ENCODE results near the gene DLGAP4.

The DLGAP4 gene

GRCh38 chr20:36274181-36274841 lies 31.8 kb upstream of the DLGAP4 start:
- DNase-seq: no peak

- no peak for DNase-seq
Observed at GRCh38 chr20:36275011-36275410, 31.1 kb upstream of the DLGAP4 start.

GRCh38 chr20:36275441-36276189 lies 30.5 kb upstream of the DLGAP4 start:
- DNase-seq: no peak

- DNase-seq: no peak
Observed at GRCh38 chr20:36277546-36277945, 28.6 kb upstream of the DLGAP4 start.

GRCh38 chr20:36279362-36279761 lies 26.8 kb upstream of the DLGAP4 start:
- DNase-seq: no peak

GRCh38 chr20:36279776-36280175 lies 26.4 kb upstream of the DLGAP4 start:
- DNase-seq: no peak

- no peak for DNase-seq
Observed at GRCh38 chr20:36281785-36282380, 24.3 kb upstream of the DLGAP4 start.

GRCh38 chr20:36284751-36285150 lies 21.4 kb upstream of the DLGAP4 start:
- no peak for DNase-seq

- no peak for DNase-seq
Observed at GRCh38 chr20:36285746-36286447, 20.2 kb upstream of the DLGAP4 start.

GRCh38 chr20:36297656-36298055 lies 8.5 kb upstream of the DLGAP4 start:
- DNase-seq: no peak

- no peak for DNase-seq
Observed at GRCh38 chr20:36298061-36298460, 8.1 kb upstream of the DLGAP4 start.

- DNase-seq: no peak
Observed at GRCh38 chr20:36298795-36299339, 7.3 kb upstream of the DLGAP4 start.

GRCh38 chr20:36299459-36299858 lies 6.7 kb upstream of the DLGAP4 start:
- no peak for DNase-seq

GRCh38 chr20:36301359-36302119 lies 4.6 kb upstream of the DLGAP4 start:
- DNase-seq: no peak

GRCh38 chr20:36303020-36303595 lies 3.0 kb upstream of the DLGAP4 start:
- DNase-seq: no peak

GRCh38 chr20:36303831-36304230 lies 2.3 kb upstream of the DLGAP4 start:
- DNase-seq: no peak

GRCh38 chr20:36304786-36305495 lies 1.2 kb upstream of the DLGAP4 start:
- DNase-seq: no peak

GRCh38 chr20:36306553-36307411 lies 643 bp downstream of the DLGAP4 start:
- DNase-seq: no peak

- DNase-seq: no peak
Observed at GRCh38 chr20:36307412-36308325, 1.5 kb downstream of the DLGAP4 start.
